Upper lobe of left lung (tissue), 6 donors: ENCODE results near the gene MYBBP1A. TPM values are rescaled to one million over a fixed set of nuclear protein-coding genes. Genes with fewer than 3 reads are reported as not detected.
A peak's percentile ranks its signal among the peaks of the same experiment; 100 is the strongest.

Experiments used
- ATAC-seq, 2 donors: fragments of 200-7000 bp; cut with Tn5 transposase; one replicate each; pipeline ENCODE4 v1.9.1; 2022; ENCODE audit warnings: mild to moderate bottlenecking in 2 of 2, moderate library complexity in 2 of 2; ENCODE audit not compliant: low FRiP score in 2 of 2
- DNase-seq, 2 donors: peaks; one replicate each; pipeline ENCODE4 v3.0.0-alpha.2; 2019 to 2020
- H3K27ac ChIP-seq, 4 donors: fragments of 200-600 bp; sonication (generic); one replicate each; pipeline ENCODE4 v1.5.1; 2016 to 2019
- H3K27me3 ChIP-seq, 4 donors: fragments of 200-600 bp; sonication (generic); one replicate each; pipeline ENCODE4 v1.5.1; 2017 to 2019
- H3K36me3 ChIP-seq, 4 donors: fragments of 200-600 bp; sonication (generic); one replicate each; pipeline ENCODE4 v1.5.1; 2016 to 2019
- H3K4me1 ChIP-seq, 4 donors: fragments of 200-600 bp; sonication (generic); one replicate each; pipeline ENCODE4 v1.5.1; 2018 to 2019
- H3K4me3 ChIP-seq, 4 donors: fragments of 200-600 bp; sonication (generic); one replicate each; pipeline ENCODE4 v1.5.1; 2017 to 2019; ENCODE audit warnings: mild to moderate bottlenecking in 2 of 4, moderate library complexity in 1 of 4
- H3K9me3 ChIP-seq, 4 donors: fragments of 200-600 bp; sonication (generic); one replicate each; pipeline ENCODE4 v1.5.1; 2018 to 2019
- EP300 ChIP-seq, 4 donors: sonication (generic); formaldehyde crosslinking; IDR thresholded peaks; one replicate each; pipeline ENCODE4 v1.5.1; 2017; ENCODE audit warnings: antibody characterized with exemption in 4 of 4, control low read depth in 2 of 4
- POLR2A ChIP-seq, 4 donors: fragments of 450-650 bp; IDR thresholded peaks; one replicate each; pipeline ENCODE4 v1.5.1; 2016 to 2017; ENCODE audit warnings: antibody characterized with exemption in 4 of 4, mild to moderate bottlenecking in 2 of 4
- POLR2AphosphoS5 ChIP-seq, 2 donors: sonication (generic); formaldehyde crosslinking; IDR thresholded peaks; one replicate each; pipeline ENCODE4 v1.5.1; 2017; ENCODE audit warnings: antibody characterized with exemption in 2 of 2
- WGBS, 2 donors: methylation state at CpG; one replicate each; pipeline ENCODE4 v1.1.5; 2017 to 2018; 5-methylcytosine and 5-hydroxymethylcytosine counted together
- total RNA-seq, 6 donors: library from RNA; depleted of rRNA in 4 of 6; stranded (reverse); fragments of >200 nt in 4 of 6; gene quantifications; one replicate each; pipeline versions ENCODE4 v1.1.0 to v1.2.1, GENCODE V29; 2016 to 2021
- TF ChIP-seq, protein P1 (sequence below), 6 experiments: fragments of 450-650 bp in 4 of 6; fragments of 200-600 bp in 2 of 6; sonication (generic) in 2 of 6; IDR thresholded peaks; one replicate each; pipeline ENCODE4 v1.5.1; 2016 to 2019; ENCODE audit warnings: antibody characterized with exemption in 6 of 6
- donor health status: DM: no; HTN: no; CAD: no; lungs with moderate emphysema.
- donor health status: DM: no; HTN: yes; CAD: no; lungs with severe emphysema.

The MYBBP1A gene
- total RNA-seq, 6 donors from 2014 or later, result 45.2 to 151 (median 57.3) TPM

DNA sequence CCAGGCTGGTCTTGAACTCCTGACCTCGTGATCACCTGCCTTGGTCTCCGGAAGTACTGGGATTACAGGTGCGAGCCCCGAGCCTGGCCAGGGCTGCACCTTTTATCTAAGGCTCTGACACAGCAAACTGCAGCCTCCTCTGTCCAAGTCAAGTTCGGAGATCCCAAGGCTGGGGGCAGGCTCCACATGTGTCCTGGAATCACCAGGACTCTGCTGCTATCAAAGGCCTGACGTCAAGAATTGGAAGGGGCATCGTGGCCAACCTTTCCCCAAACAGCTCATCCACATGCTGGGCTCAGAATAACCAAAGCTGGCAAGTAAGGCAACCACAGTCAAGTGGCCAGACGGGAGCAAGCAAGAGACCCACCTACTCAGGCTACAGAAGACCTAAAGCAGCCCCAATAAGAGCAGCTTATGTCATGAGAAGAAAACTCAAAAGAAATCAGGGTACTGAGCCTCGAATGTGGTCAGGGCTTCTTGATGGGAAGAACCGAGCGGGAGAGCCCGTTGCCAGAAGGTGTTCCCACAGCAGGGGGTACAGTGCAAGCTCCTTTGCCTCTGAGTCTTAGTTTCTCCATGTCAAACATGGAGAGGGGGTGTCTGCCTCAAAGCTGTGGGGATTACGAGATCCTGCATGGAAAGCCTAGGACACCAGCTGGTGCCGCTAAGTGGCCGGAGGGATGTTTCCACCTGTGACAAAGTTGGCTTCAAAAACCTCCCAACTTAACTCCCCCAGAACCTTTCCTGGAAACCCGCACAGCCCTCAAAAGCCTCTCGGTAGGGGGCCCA lies 7.9 kb downstream of the MYBBP1A start:
- no peak overlapping the region for H3K27ac ChIP-seq
- no peak for TF ChIP-seq POLR2AphosphoS5 (IDR thresholded peaks at IDR 0.05)
- TF ChIP-seq EP300 (IDR thresholded peaks at IDR 0.05), result no peak
- TF ChIP-seq, protein P1, sequence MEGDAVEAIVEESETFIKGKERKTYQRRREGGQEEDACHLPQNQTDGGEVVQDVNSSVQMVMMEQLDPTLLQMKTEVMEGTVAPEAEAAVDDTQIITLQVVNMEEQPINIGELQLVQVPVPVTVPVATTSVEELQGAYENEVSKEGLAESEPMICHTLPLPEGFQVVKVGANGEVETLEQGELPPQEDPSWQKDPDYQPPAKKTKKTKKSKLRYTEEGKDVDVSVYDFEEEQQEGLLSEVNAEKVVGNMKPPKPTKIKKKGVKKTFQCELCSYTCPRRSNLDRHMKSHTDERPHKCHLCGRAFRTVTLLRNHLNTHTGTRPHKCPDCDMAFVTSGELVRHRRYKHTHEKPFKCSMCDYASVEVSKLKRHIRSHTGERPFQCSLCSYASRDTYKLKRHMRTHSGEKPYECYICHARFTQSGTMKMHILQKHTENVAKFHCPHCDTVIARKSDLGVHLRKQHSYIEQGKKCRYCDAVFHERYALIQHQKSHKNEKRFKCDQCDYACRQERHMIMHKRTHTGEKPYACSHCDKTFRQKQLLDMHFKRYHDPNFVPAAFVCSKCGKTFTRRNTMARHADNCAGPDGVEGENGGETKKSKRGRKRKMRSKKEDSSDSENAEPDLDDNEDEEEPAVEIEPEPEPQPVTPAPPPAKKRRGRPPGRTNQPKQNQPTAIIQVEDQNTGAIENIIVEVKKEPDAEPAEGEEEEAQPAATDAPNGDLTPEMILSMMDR (IDR thresholded peaks at IDR 0.05), result no peak
- TF ChIP-seq POLR2A (IDR thresholded peaks at IDR 0.05), result no peak
- no peaks in the 10 kb centered on the region for H3K27me3 ChIP-seq
- H3K9me3 ChIP-seq, result no peaks in the 10 kb centered on the region
- ATAC-seq (no peak), DNase-seq (no peak)
- peaks cover 9 to 98% (median 85%) of the 10 kb centered on the region in 4 donors for H3K36me3 ChIP-seq
- no peaks in the 10 kb centered on the region for H3K4me1 ChIP-seq
- no peak overlapping the region for H3K4me3 ChIP-seq
- WGBS, 2 donors, result 91 to 92% methylated on average over 12 to 17 of the region's 17 CpGs

GRCh38 chr17:4545217-4545951 lies 9.8 kb downstream of the MYBBP1A start:
- TF ChIP-seq EP300 (IDR thresholded peaks at IDR 0.05), result no peak
- no peak for TF ChIP-seq POLR2AphosphoS5 (IDR thresholded peaks at IDR 0.05)
- WGBS, 2 donors, result 92 to 95% methylated on average over 10 to 25 of the region's 32 CpGs
- Histone ChIP-seq H3K4me3 (no peak overlapping the region), H3K27ac (no peak overlapping the region), H3K27me3 (no peaks in the 10 kb centered on the region), H3K36me3 (peaks cover 20 to 93% (median 80%) of the 10 kb centered on the region in 4 donors), H3K9me3 (no peaks in the 10 kb centered on the region), H3K4me1 (peaks cover 15 to 19% (median 17%) of the 10 kb centered on the region in 4 donors)
- DNase-seq, result peak in 1 of 2 donors; percentile 84
- ATAC-seq, result no peak

GRCh38 chr17:4544951-4545216 lies 10.3 kb downstream of the MYBBP1A start:
- H3K36me3 ChIP-seq, result peaks cover 19 to 93% (median 78%) of the 10 kb centered on the region in 4 donors
- ATAC-seq (no peak), DNase-seq (no peak)
- H3K4me1 ChIP-seq, result peaks cover 20 to 24% (median 22%) of the 10 kb centered on the region in 4 donors
- H3K27ac ChIP-seq, result no peak overlapping the region
- no peaks in the 10 kb centered on the region for H3K9me3 ChIP-seq
- no peak overlapping the region for H3K4me3 ChIP-seq
- no peak for TF ChIP-seq POLR2AphosphoS5 (IDR thresholded peaks at IDR 0.05)
- TF ChIP-seq, protein P1 (IDR thresholded peaks at IDR 0.05), result no peak
- no peak for TF ChIP-seq POLR2A (IDR thresholded peaks at IDR 0.05)
- no peak for TF ChIP-seq EP300 (IDR thresholded peaks at IDR 0.05)
- H3K27me3 ChIP-seq, result no peaks in the 10 kb centered on the region
- 93 to 94% methylated on average over 16 to 18 of the region's 18 CpGs for WGBS, 2 donors

DNA sequence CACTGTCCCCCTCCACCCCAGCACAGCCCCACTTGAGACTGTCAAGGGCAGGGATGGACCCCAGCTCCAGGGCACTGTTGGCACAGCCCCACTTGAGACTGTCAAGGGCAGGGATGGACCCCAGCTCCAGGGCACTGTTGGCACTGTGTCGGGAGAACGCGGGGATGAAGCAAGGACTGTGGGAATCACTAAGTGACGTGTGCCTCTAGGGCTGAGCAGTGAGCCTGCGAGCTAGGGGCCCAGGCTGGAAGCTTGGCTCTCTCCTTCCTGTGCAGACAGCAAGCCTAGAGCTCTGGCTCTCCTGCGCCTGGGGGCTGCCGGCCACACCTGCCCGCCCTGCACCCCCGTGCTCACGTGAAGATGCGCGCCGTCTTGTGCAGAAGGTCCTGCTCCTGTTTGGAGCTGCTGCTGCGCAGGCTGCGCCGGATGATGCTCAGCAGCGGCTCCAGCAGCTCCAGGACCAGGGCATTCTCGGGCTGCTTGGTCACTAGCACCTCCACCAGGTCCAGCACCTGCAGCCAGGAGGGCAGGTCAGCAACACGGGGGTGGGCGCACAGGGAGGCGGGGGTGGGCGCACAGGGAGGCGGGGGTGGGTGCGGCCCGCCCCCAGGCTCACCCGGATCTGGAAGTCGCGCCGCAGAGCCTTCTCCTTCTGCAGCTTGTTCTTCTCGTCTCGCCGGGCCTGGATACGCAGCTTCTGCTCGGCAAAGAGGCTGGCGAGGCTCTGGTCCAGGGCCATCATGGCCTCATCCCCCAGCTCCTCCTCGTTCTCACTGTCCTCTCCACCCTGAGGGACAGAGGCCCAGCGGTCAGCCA lies 10.8 kb downstream of the MYBBP1A start:
- Histone ChIP-seq H3K4me3 (no peak overlapping the region), H3K9me3 (no peaks in the 10 kb centered on the region), H3K27me3 (no peaks in the 10 kb centered on the region), H3K27ac (no peak overlapping the region), H3K36me3 (peaks cover 16 to 93% (median 78%) of the 10 kb centered on the region in 4 donors), H3K4me1 (peaks cover 21 to 30% (median 26%) of the 10 kb centered on the region in 4 donors)
- ATAC-seq (no peak), DNase-seq (peak in 1 of 2 donors; percentile 70)
- TF ChIP-seq EP300 (IDR thresholded peaks at IDR 0.05) (no peak), POLR2AphosphoS5 (IDR thresholded peaks at IDR 0.05) (no peak), POLR2A (IDR thresholded peaks at IDR 0.05) (no peak)
- TF ChIP-seq, protein P1 (IDR thresholded peaks at IDR 0.05), result no peak
- WGBS, 2 donors, result 93 to 97% methylated on average over 9 to 24 of the region's 37 CpGs
